DMS53 treated with DMSO at 0.1 percent for 48 hours (cell line): ENCODE data around the gene DDR2.
"Not testable (repeated sequence)": the region's sequence is repeated elsewhere in the genome, so short reads cannot be mapped to it uniquely, and the experiment has no call there.

Experiments used
- DNase-seq: peaks from one replicate; lab custom pipeline; 2025; ENCODE audit not compliant: unreplicated experiment; lab: John Stamatoyannopoulos, UW

The DDR2 gene

DNA sequence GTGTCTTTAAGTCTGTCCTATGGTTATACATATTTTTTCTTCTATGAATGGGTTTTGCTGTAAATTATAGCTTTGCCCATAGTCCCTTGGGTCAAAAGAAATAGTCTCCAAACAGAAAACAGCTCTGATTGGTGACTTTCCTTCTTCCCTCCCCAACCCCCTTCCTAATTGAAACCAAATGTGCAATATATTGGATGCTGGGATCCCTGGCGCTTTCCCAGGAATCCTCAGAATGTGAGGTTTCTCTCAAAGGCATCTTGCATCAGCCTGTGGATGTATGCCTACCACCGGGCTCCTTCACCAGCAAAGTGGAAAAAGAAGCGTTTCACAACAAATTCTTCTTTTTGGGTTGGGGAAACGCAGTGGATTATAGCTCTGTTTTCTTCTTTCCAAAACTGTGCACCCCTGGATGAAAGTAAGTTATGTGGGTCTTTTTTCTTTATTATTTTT, at the start of gene DDR2:
Gene DDR2, plus strand, starts transcription at position 248 of the 450 bp plus-strand sequence. CDS start 86,600 bp downstream, outside the sequence.
- no peak for DNase-seq

DNA sequence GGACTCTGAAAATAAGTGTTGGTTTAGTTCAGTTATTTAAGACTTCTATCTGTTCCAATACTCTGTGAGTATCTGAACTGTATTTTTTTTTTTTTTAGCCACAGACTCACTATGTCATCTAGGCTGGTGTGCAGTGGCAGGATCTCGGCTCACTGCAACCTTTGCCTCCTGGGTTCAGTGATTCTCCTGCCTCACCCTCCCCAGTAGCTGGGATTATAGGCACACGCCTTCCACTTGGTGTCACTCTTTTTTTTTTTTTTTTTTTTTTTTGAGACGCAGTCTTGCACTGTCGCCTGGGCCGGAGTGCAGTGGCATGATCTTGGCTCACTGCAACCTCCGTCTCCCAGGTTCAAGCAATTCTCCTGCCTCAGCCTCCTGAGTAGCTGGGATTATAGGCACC, 49.4 kb upstream of the DDR2 start:
- not testable (repeated sequence) for DNase-seq

DNA sequence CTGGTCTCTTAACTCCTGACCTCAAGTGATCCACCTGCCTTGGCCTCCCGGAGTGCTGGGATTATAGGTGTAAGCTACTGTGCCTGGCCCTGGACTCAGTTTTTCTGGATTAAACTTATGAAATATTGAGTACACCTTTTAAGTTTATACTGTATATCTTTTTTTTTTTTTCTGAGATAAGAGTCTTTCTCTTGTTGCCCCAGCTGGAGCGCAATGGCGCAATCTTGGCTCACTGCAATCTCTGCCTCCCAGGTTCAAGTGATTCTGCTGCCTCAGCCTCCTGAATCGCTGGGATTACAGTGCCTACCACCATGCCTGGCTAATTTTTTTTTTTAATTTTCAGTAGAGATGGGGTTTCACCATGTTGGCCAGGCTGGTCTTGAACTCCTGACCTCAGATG, 47.2 kb upstream of the DDR2 start:
- not testable (repeated sequence) for DNase-seq

GRCh38 chr1:162587347-162587746, 44.9 kb upstream of the DDR2 start:
- DNase-seq: peak; percentile 75

DNA sequence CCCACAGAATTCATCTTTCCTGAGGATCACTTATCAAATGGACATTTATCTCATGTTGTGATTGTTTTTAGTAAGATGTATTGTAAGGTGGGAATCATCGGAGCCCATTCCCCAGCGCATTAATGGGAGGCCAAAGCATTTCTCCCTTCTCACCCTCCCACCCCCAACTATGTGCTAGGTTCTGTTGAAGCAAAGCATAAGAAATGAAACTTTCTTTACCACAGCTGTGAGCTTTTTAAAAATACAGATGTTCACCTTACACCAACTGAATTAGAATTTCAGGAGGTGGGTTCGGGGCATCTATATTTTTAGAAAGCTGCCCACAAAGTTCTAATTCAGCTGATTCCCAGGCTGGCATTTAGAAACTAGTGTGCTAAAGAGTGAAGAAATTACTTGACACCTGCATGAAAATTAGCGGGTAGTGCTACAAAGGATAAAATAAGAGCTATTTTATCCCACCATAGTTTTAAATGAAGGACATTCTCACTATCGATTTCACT, 44.5 kb upstream of the DDR2 start:
- DNase-seq: no peak

GRCh38 chr1:162590101-162590500, 42.2 kb upstream of the DDR2 start:
- no peak for DNase-seq

GRCh38 chr1:162590686-162591085, 41.6 kb upstream of the DDR2 start:
- DNase-seq: no peak

- DNase-seq: no peak
Observed at GRCh38 chr1:162596514-162597170, 35.6 kb upstream of the DDR2 start.

DNA sequence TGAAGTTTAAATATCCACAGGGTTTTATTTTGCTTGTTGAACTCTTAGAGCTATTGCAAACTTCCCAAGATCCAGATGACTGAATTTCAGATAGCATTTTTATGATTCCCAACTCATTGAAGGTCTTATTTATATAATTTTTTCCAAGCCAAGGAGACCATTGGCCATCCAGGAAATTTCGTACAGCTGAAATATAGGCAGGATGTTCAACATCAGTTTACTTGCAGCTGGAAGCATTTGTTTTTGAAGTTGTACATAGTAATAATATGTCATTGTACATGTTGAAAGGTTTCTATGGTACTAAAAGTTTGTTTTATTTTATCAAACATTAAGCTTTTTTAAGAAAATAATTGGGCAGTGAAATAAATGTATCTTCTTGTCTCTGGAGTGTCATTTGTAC, 32.8 kb upstream of the DDR2 start:
- no peak for DNase-seq

DNA sequence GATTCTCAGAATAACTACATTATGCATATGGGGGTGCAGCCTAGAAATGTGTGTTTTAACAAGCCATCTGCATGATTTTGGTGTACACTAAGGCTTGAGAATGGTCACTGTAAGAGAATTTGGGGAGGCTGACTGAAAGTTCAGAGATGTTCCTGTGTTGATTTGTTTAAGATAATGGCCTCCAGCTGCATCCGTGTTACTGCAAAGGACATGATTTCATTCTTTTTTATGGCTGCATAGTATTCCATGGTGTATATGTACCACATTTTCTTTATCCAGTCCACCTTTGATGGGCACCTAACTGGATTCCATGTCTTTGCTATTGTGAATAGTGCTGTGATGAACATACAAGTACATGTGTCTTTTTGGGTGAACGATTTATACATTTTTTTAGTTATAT, 29.1 kb upstream of the DDR2 start:
- not testable (repeated sequence) for DNase-seq

GRCh38 chr1:162605225-162605927, 26.9 kb upstream of the DDR2 start:
- DNase-seq: no peak

- no peak for DNase-seq
Observed at GRCh38 chr1:162609306-162609705, 23.0 kb upstream of the DDR2 start.

DNA sequence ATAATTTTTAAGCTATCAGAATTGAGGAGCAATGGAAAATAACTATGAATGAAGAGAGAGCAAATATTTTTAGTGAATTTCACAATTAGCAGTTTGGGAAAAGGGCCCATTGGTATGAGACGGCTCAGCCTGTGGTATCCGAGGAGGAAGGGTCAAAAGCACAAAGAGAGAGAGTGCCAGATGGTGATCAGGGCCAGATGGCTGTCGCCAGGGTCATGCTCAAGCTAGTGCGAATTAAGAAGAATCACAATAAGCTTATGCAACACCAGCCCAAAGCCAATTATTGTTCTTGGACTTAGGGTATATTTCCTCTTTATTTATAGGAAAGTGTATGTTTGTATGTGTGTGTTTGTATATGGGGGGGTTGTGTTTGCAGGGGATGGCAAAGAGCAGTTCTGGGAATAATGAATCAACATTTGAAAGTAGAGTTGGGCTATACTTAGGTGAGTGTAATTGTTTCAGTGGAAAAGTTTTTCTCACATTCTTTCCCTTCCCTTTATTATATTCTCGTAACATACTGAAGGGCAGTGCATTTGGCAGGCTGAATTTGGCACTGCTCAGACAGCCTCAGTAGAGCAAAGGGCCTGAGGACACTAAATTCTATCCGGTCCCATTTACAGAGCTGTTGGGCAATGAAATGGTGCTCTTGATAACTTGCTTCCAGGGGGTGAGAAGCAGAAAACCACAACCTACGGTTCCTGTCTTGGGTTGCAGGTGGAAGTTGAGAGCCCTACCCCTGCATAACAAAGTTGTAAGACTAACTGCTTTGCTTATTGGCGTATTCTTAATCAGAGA, 19.5 kb upstream of the DDR2 start:
- no peak for DNase-seq

DNA sequence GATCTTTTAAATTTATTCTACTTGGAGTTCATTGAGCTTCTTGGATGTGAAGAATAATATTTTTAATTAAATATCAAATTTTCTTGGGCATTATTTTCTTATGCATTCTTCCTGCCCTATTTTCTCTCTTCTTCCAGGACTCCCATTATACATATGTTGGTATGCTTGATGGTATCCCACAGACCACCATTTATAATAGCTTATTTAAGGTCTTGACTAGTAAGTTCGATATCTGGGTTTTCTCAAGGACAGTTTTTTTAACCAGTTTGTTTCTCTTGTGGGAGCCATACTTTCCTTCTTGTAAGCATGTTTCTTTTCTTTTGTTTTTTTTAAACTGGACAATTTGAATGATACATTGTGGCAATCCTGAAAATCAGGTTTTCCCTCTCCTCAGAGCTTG, 15.4 kb upstream of the DDR2 start:
- no peak for DNase-seq

DNA sequence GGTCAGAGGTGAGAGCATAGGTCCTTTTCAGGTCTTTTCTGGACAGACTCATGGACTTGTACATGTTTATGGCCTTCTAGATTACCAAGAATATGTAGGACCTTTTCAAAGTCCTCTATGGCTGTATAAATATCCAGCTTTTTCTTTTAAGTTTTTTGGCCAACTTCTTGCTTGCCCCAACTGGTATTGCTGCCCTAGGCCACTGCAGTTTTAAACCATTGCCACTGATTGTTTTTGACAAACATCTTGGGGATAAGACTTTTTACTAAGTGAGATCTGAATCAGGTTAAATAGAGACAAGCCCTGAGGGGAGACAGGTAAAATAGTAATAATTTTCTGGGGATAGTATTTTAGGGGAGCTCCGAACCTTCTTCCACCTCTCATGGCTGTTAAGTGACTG, 14.8 kb upstream of the DDR2 start:
- DNase-seq: no peak

DNA sequence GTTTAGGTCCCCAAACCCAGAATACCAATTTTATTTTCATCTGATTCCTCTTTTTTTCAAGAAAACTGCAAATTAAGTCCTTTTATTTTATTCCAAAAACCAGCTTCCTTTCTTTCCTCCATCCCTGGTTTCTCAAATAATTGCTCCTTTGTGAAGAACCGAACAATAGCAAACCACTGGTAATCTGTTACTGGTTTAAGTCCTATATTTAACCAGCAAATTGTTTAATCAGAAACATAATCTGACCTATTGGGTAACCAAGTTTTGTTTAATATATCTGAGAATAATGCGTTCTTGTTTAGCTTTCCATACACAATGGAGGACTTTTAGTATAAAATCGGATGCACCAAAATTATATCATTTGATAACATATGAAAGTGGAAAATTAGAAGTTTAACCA, 13.2 kb upstream of the DDR2 start:
- no peak for DNase-seq

- no peak for DNase-seq
Observed at GRCh38 chr1:162621256-162621655, 11.0 kb upstream of the DDR2 start.

DNA sequence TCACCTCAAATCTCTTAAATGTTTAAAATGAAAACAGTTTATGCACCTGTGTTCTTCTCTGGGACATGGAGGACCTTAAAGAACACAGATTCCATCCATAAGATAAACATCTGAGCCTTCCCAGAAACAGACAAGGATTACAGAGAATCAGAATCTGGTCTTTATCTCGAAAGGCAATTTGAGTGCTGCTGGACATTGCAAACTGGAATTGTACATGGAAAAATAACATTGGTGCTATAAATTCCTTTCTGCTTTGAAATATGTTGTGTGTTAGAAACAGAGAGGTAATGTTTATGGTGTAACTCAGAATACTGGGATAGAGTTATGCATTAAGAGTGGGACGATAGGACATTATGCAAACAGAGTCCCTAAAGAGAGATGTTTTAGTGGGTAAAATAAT, 6.6 kb upstream of the DDR2 start:
- no peak for DNase-seq

- DNase-seq: no peak
Observed at GRCh38 chr1:162626094-162626493, 6.2 kb upstream of the DDR2 start.

DNA sequence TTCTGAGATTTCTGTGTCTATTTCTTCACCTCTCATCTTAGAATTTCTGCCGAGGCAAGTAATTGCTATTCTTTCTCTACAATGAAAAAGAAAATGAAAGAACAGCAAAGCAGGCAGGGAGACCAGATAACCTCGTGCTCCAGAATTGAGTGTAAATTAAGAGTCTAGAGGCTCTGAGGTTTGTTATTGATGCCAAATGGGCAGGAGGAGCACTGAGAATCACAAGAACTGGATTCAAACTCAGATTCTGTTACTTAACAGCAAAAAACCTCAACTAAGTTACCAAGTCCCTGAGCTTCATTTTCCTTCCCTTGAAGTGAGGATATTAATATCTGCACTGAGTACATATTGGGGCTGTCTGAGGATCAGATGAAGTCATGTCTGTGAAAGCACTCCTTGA, 5.5 kb upstream of the DDR2 start:
- no peak for DNase-seq

GRCh38 chr1:162627662-162628296, 4.5 kb upstream of the DDR2 start:
- DNase-seq: no peak
